ENCODE results near the gene ACTC1. TPM values are rescaled to one million over a fixed set of nuclear protein-coding genes. Genes with fewer than 3 reads are reported as not detected.

Gene ACTC1
- total RNA-seq, 1 experiment from 2014 or later: not detected

DNA sequence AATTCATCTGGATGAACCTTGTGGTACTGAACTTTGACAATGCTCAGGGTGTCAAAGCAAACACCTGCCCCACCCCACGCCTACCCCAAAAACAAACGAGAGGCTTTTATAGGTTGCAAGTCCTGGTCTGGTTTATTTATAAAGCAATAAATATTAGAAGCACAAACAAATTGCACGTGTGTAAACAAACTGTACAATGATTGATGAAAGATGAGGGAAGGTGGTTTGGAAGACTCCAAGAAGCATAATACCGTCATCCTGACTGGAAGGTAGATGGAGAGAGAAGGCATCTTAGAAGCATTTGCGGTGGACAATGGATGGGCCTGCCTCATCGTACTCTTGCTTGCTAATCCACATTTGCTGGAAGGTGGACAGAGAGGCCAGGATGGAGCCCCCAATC, 5.2 kb downstream of the ACTC1 start:
- no peaks in the 10 kb centered on the region for H4K20me1 ChIP-seq (ENCODE audit: insufficient read depth)
- H3K9me2 ChIP-seq (ENCODE audit: insufficient read depth): no peaks in the 10 kb centered on the region
- H3K27me3 ChIP-seq (ENCODE audit: insufficient read depth, low read depth): peaks cover 25% of the 10 kb centered on the region
- TF ChIP-seq EZH2 (IDR thresholded peaks at IDR 0.05; ENCODE audit: low read depth): no peak
- POLR2A ChIA-PET (ENCODE audit: unreplicated experiment): no interaction called here
- no TSS peak for BruUV-seq (replicated peaks)
- H3F3A ChIP-seq (ENCODE audit: insufficient read depth, low read depth): no peaks in the 10 kb centered on the region
- H3K4me1 ChIP-seq (replicated peaks; ENCODE audit: insufficient read depth): no peaks in the 10 kb centered on the region
- H3K4me3 ChIP-seq: no peak overlapping the region
- H2AFZ ChIP-seq: no peak overlapping the region
- no peak for DNase-seq
- H3K27ac ChIP-seq: no peak overlapping the region
- no peak overlapping the region for H3K4me2 ChIP-seq
- no peaks in the 10 kb centered on the region for H3K79me2 ChIP-seq (ENCODE audit: low read depth)
- CTCF ChIA-PET: no interaction called here
- no peaks in the 10 kb centered on the region for H3K9me3 ChIP-seq (ENCODE audit: insufficient read depth, low read depth)
- intact Hi-C loops (cut with micrococcal nuclease; ENCODE audit: unreplicated experiment): no loop called here
- H3K36me3 ChIP-seq (ENCODE audit: low read depth): no peaks in the 10 kb centered on the region

DNA sequence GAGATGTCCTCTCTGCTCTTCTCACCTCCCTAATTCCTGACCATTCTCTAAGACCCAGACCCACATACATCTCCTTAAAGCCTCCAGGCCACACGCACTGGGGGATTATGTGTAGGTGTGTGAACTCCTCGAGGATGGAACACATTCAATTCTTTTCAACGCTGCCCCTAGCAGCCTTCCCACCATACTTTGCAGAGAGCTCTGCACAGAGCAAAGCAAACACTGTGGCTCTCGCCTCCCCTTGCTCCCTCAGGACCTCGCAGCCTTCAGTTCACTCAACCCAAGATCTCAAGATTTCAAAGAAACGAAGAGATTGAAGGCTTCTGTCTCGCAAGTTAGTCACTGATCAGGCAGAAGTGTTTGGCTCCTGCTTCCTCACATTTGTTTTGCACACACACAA, 6.0 kb downstream of the ACTC1 start:
- Histone ChIP-seq H3K9me3 (ENCODE audit: insufficient read depth, low read depth) (no peaks in the 10 kb centered on the region), H4K20me1 (ENCODE audit: insufficient read depth) (no peaks in the 10 kb centered on the region), H3K27me3 (ENCODE audit: insufficient read depth, low read depth) (peaks cover 23% of the 10 kb centered on the region), H2AFZ (no peak overlapping the region), H3F3A (ENCODE audit: insufficient read depth, low read depth) (no peaks in the 10 kb centered on the region), H3K4me1 (replicated peaks; ENCODE audit: insufficient read depth) (no peaks in the 10 kb centered on the region), H3K27ac (no peak overlapping the region), H3K4me3 (no peak overlapping the region), H3K36me3 (ENCODE audit: low read depth) (no peaks in the 10 kb centered on the region), H3K79me2 (ENCODE audit: low read depth) (no peaks in the 10 kb centered on the region), H3K9me2 (ENCODE audit: insufficient read depth) (no peaks in the 10 kb centered on the region), H3K4me2 (no peak overlapping the region)
- no TSS peak for BruUV-seq (replicated peaks)
- no peak for DNase-seq
- no peak for TF ChIP-seq EZH2 (IDR thresholded peaks at IDR 0.05; ENCODE audit: low read depth)
- TF ChIP-seq, protein P1, sequence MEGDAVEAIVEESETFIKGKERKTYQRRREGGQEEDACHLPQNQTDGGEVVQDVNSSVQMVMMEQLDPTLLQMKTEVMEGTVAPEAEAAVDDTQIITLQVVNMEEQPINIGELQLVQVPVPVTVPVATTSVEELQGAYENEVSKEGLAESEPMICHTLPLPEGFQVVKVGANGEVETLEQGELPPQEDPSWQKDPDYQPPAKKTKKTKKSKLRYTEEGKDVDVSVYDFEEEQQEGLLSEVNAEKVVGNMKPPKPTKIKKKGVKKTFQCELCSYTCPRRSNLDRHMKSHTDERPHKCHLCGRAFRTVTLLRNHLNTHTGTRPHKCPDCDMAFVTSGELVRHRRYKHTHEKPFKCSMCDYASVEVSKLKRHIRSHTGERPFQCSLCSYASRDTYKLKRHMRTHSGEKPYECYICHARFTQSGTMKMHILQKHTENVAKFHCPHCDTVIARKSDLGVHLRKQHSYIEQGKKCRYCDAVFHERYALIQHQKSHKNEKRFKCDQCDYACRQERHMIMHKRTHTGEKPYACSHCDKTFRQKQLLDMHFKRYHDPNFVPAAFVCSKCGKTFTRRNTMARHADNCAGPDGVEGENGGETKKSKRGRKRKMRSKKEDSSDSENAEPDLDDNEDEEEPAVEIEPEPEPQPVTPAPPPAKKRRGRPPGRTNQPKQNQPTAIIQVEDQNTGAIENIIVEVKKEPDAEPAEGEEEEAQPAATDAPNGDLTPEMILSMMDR (conservative IDR thresholded peaks at IDR 0.05): no peak
- intact Hi-C loops (cut with micrococcal nuclease; ENCODE audit: unreplicated experiment): no loop called here
- ChIA-PET POLR2A (ENCODE audit: unreplicated experiment) (no interaction called here), CTCF (no interaction called here)

DNA sequence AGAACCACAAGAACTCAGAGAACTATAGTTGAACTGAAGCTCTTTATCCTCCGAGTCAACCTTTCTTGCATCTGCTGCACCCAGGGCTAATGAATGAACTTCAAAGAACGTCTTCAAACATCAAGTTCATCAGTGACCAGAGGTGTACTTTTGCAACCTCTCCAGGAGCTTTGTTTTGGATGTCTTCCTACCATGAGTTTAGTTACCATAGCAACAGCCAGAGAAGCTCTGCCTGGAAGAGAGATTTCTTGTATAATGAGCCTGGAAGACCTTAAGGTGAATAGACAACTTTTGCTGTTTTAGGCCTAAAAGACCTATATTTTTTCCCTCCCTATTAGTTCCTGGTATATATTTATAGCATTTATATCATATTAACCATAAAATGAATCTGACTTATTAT, 9.1 kb downstream of the ACTC1 start:
- Histone ChIP-seq H3F3A (ENCODE audit: insufficient read depth, low read depth) (no peaks in the 10 kb centered on the region), H4K20me1 (ENCODE audit: insufficient read depth) (no peaks in the 10 kb centered on the region), H2AFZ (no peak overlapping the region), H3K27ac (no peak overlapping the region), H3K79me2 (ENCODE audit: low read depth) (no peaks in the 10 kb centered on the region), H3K4me1 (replicated peaks; ENCODE audit: insufficient read depth) (no peaks in the 10 kb centered on the region), H3K9me3 (ENCODE audit: insufficient read depth, low read depth) (no peaks in the 10 kb centered on the region), H3K4me3 (no peak overlapping the region), H3K9me2 (ENCODE audit: insufficient read depth) (no peaks in the 10 kb centered on the region), H3K27me3 (ENCODE audit: insufficient read depth, low read depth) (no peaks in the 10 kb centered on the region; the same call in 1 of the 2 replicates), H3K36me3 (ENCODE audit: low read depth) (no peaks in the 10 kb centered on the region), H3K4me2 (no peak overlapping the region)
- ChIA-PET CTCF (no interaction called here), POLR2A (ENCODE audit: unreplicated experiment) (no interaction called here)
- TF ChIP-seq, protein P1 (conservative IDR thresholded peaks at IDR 0.05): no peak
- no peak for TF ChIP-seq EZH2 (IDR thresholded peaks at IDR 0.05; ENCODE audit: low read depth)
- BruUV-seq (replicated peaks): no TSS peak
- intact Hi-C loops (cut with micrococcal nuclease; ENCODE audit: unreplicated experiment): no loop called here
- no peak for DNase-seq

DNA sequence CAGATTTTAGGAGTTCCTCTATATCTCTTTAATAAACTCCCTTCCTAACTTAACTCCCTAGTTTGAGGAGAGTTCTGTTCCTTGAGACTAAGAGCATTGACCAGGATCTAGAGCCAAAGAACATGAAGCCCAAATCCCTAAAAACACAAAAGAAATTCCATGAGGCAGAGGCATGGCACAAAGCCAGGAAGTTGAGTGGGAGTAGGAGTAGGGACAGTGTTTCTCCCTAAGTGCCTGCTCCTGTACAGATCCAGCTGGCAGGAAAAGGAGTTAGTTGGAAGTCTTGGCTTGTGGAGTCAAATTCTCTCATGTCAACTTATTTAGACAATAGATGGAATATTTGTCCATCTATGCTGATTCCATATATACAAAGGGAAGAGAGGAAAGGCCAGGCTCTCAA, 11.4 kb downstream of the ACTC1 start:
- CTCF ChIA-PET: no interaction called here
- no peak for TF ChIP-seq EZH2 (IDR thresholded peaks at IDR 0.05; ENCODE audit: low read depth)
- TF ChIP-seq, protein P1 (conservative IDR thresholded peaks at IDR 0.05): no peak
- H3K79me2 ChIP-seq (ENCODE audit: low read depth): no peaks in the 10 kb centered on the region
- no peak for DNase-seq
- no peak overlapping the region for H3K27ac ChIP-seq
- H3K4me3 ChIP-seq: no peak overlapping the region
- no peaks in the 10 kb centered on the region for H3K9me3 ChIP-seq (ENCODE audit: insufficient read depth, low read depth)
- no peak overlapping the region for H2AFZ ChIP-seq
- H3F3A ChIP-seq (ENCODE audit: insufficient read depth, low read depth): no peaks in the 10 kb centered on the region
- no peaks in the 10 kb centered on the region for H4K20me1 ChIP-seq (ENCODE audit: insufficient read depth)
- no TSS peak for BruUV-seq (replicated peaks)
- H3K4me2 ChIP-seq: no peak overlapping the region
- POLR2A ChIA-PET (ENCODE audit: unreplicated experiment): no interaction called here
- H3K36me3 ChIP-seq (ENCODE audit: low read depth): no peaks in the 10 kb centered on the region
- H3K9me2 ChIP-seq (ENCODE audit: insufficient read depth): no peaks in the 10 kb centered on the region
- no peaks in the 10 kb centered on the region for H3K4me1 ChIP-seq (replicated peaks; ENCODE audit: insufficient read depth)
- intact Hi-C loops (cut with micrococcal nuclease; ENCODE audit: unreplicated experiment): no loop called here
- no peaks in the 10 kb centered on the region for H3K27me3 ChIP-seq (ENCODE audit: insufficient read depth, low read depth)

All from PC-9 (cell line).